ENCODE results near the gene PTBP1. TPM values are rescaled to one million over a fixed set of nuclear protein-coding genes. Genes with fewer than 3 reads are reported as not detected.
"Not testable (repeated sequence)": the region's sequence is repeated elsewhere in the genome, so short reads cannot be mapped to it uniquely, and the experiment has no call there.

Gene PTBP1
- total RNA-seq, 3 donors from 2014 or later, result 1,071 to 1,170 (median 1,104) TPM

- not testable (repeated sequence) for H3K4me3 Mint-ChIP-seq; H3K9me3 Mint-ChIP-seq; ATAC-seq; DNase-seq; H3K4me1 Mint-ChIP-seq (ENCODE audit: low read depth); H3K36me3 Mint-ChIP-seq (ENCODE audit: insufficient read depth)
- peaks cover 30% of the 10 kb centered on the region for H3K27me3 Mint-ChIP-seq (ENCODE audit: low read depth)
Observed at GRCh38 chr19:853614-854220, 56.5 kb downstream of the PTBP1 start.

- Mint-ChIP-seq H3K27me3 (ENCODE audit: low read depth) (peaks cover 21% of the 10 kb centered on the region), H3K4me1 (ENCODE audit: low read depth) (no peaks in the 10 kb centered on the region), H3K9me3 (no peaks in the 10 kb centered on the region), H3K4me3 (no peak overlapping the region), H3K36me3 (ENCODE audit: insufficient read depth) (no peaks in the 10 kb centered on the region)
- DNase-seq (no peak), ATAC-seq (no peak)
Observed at GRCh38 chr19:854549-854948, 57.3 kb downstream of the PTBP1 start.

GRCh38 chr19:855142-855541 is 57.9 kb downstream of the PTBP1 start:
- Mint-ChIP-seq H3K4me3 (no peak overlapping the region), H3K27me3 (ENCODE audit: low read depth) (peaks cover 22% of the 10 kb centered on the region), H3K36me3 (ENCODE audit: insufficient read depth) (no peaks in the 10 kb centered on the region), H3K4me1 (ENCODE audit: low read depth) (no peaks in the 10 kb centered on the region), H3K9me3 (no peaks in the 10 kb centered on the region)
- ATAC-seq, result no peak
- DNase-seq, result no peak

GRCh38 chr19:855566-856120 is 58.4 kb downstream of the PTBP1 start:
- DNase-seq (no peak), ATAC-seq (no peak)
- no peaks in the 10 kb centered on the region for H3K9me3 Mint-ChIP-seq
- no peaks in the 10 kb centered on the region for H3K36me3 Mint-ChIP-seq (ENCODE audit: insufficient read depth)
- H3K4me1 Mint-ChIP-seq (ENCODE audit: low read depth), result no peaks in the 10 kb centered on the region
- peaks cover 20% of the 10 kb centered on the region for H3K27me3 Mint-ChIP-seq (ENCODE audit: low read depth)
- no peak overlapping the region for H3K4me3 Mint-ChIP-seq

- no peak for DNase-seq
- Mint-ChIP-seq H3K4me1 (ENCODE audit: low read depth) (peaks cover 5% of the 10 kb centered on the region), H3K36me3 (ENCODE audit: insufficient read depth) (no peaks in the 10 kb centered on the region), H3K27me3 (ENCODE audit: low read depth) (peaks cover 14% of the 10 kb centered on the region), H3K4me3 (no peak overlapping the region), H3K9me3 (no peaks in the 10 kb centered on the region)
- no peak for ATAC-seq
Observed at GRCh38 chr19:858284-858683, 61.0 kb downstream of the PTBP1 start.

- peaks cover 10% of the 10 kb centered on the region for H3K4me1 Mint-ChIP-seq (ENCODE audit: low read depth)
- H3K9me3 Mint-ChIP-seq, result no peaks in the 10 kb centered on the region
- peaks cover 14% of the 10 kb centered on the region for H3K27me3 Mint-ChIP-seq (ENCODE audit: low read depth)
- no peak within 1 kb of the TSS for H3K4me3 Mint-ChIP-seq
- no peak for ATAC-seq
- H3K36me3 Mint-ChIP-seq (ENCODE audit: insufficient read depth), result no peaks in the 10 kb centered on the region
- no peak for DNase-seq
Observed at GRCh38 chr19:858868-859843, 61.9 kb downstream of the PTBP1 start, which contains the start of gene CFD. CFD (plus strand) TSS chr19:859664; CDS start chr19:859690, 26 bp downstream.

- DNase-seq (no peak), ATAC-seq (no peak)
- peaks cover 10% of the 10 kb centered on the region for H3K4me1 Mint-ChIP-seq (ENCODE audit: low read depth)
- no peak overlapping the region for H3K4me3 Mint-ChIP-seq
- no peaks in the 10 kb centered on the region for H3K36me3 Mint-ChIP-seq (ENCODE audit: insufficient read depth)
- H3K9me3 Mint-ChIP-seq, result no peaks in the 10 kb centered on the region
- peaks cover 11% of the 10 kb centered on the region for H3K27me3 Mint-ChIP-seq (ENCODE audit: low read depth)
Observed at GRCh38 chr19:861141-861755, 64.0 kb downstream of the PTBP1 start.

Other genes starting within 250 kb of the PTBP1 start
- 100 to 1,000 TPM; 241 to 277 (median 250) TPM for gene BSG, start 224.9 kb upstream of the PTBP1 start, total RNA-seq
- gene HCN2, start 207.6 kb upstream of the PTBP1 start, total RNA-seq, result under 1 TPM; 0.20 to 0.24 (median 0.22) TPM
- 100 to 1,000 TPM; 110 to 123 (median 119) TPM for gene POLRMT, start 163.9 kb upstream of the PTBP1 start, total RNA-seq
- not detected for gene FGF22, start 157.6 kb upstream of the PTBP1 start, total RNA-seq
- 100 to 1,000 TPM; 144 to 162 (median 147) TPM for gene RNF126, start 134.2 kb upstream of the PTBP1 start, total RNA-seq
- 1 to 10 TPM; 8.0 to 9.9 (median 8.3) TPM for gene FSTL3, start 121.1 kb upstream of the PTBP1 start, total RNA-seq
- under 1 TPM in 2 of 3 donors, not detected in 1; 0.87 to 0.94 TPM for gene PRSS57, start 102.0 kb upstream of the PTBP1 start, total RNA-seq
- gene PALM, start 88.5 kb upstream of the PTBP1 start, total RNA-seq, result under 1 TPM; 0.26 to 0.61 (median 0.27) TPM
- gene MISP, start 46.3 kb upstream of the PTBP1 start, total RNA-seq, result under 1 TPM in 1 of 3 donors, not detected in 2; 0.08 TPM
- under 1 TPM in 1 of 3 donors, not detected in 2; 0.24 TPM for gene PLPPR3, start 24.5 kb downstream of the PTBP1 start, total RNA-seq
- gene AZU1, start 30.4 kb downstream of the PTBP1 start, total RNA-seq, result not detected
- gene PRTN3, start 43.5 kb downstream of the PTBP1 start, total RNA-seq, result not detected
- not detected for gene ELANE, start 54.9 kb downstream of the PTBP1 start, total RNA-seq
- 1 to 10 TPM in 2 of 3 donors, under 1 TPM in 1; 0.49 to 1.9 (median 1.1) TPM for gene CFD, start 62.2 kb downstream of the PTBP1 start, total RNA-seq
- gene MED16, start 95.7 kb downstream of the PTBP1 start, total RNA-seq, result 10 to 100 TPM; 70.4 to 73.9 (median 73.6) TPM
- not detected for gene RNU6-9, start 96.0 kb downstream of the PTBP1 start, total RNA-seq
- gene R3HDM4, start 115.8 kb downstream of the PTBP1 start, total RNA-seq, result 10 to 100 TPM; 92.3 to 97.7 (median 96.3) TPM
- 1 to 10 TPM; 2.9 to 5.1 (median 3.3) TPM for gene KISS1R, start 119.9 kb downstream of the PTBP1 start, total RNA-seq
- gene ARID3A, start 128.6 kb downstream of the PTBP1 start, total RNA-seq, result 10 to 100 TPM in 1 of 3 donors, 1 to 10 TPM in 2; 7.3 to 13.2 (median 10.0) TPM
- 100 to 1,000 TPM; 163 to 217 (median 199) TPM for gene WDR18, start 186.9 kb downstream of the PTBP1 start, total RNA-seq
- under 1 TPM; 0.05 to 0.19 (median 0.08) TPM for gene GRIN3B, start 203.0 kb downstream of the PTBP1 start, total RNA-seq
- 100 to 1,000 TPM; 197 to 210 (median 204) TPM for gene TMEM259, start 223.7 kb downstream of the PTBP1 start, total RNA-seq
- not detected for gene RNU6-2, start 224.1 kb downstream of the PTBP1 start, total RNA-seq
- gene CNN2, start 229.2 kb downstream of the PTBP1 start, total RNA-seq, result 10 to 100 TPM; 52.3 to 69.3 (median 57.8) TPM
- 1 to 10 TPM; 7.1 to 8.7 (median 8.6) TPM for gene ABCA7, start 242.7 kb downstream of the PTBP1 start, total RNA-seq

Measured in activated T-cell treated with anti-CD3 and anti-CD28 coated beads, Interleukin-2, amount 50 U/mL, for 4 hours (primary cell).